ENCODE results near the gene USP53.

DNA sequence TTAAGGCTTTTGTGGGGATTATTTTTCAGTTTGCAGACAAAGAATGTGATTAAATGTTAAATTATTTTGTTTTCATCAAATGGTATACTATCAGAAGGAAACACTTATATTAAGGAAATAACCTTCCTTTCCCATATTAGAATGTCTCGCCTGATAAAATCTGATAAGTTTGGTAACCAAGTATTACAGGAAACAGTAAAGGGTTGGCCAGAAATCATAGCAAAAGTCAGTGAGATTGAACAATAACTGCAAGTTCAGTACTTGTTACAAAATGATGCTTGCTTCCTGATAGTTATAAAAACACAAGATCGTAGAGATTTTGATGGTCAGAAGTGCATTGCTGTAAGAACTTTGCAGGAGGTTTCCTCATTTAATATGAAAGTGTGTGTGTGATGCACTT lies 68.9 kb downstream of the USP53 start:
- TF ChIP-seq, protein P1, sequence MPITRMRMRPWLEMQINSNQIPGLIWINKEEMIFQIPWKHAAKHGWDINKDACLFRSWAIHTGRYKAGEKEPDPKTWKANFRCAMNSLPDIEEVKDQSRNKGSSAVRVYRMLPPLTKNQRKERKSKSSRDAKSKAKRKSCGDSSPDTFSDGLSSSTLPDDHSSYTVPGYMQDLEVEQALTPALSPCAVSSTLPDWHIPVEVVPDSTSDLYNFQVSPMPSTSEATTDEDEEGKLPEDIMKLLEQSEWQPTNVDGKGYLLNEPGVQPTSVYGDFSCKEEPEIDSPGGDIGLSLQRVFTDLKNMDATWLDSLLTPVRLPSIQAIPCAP (CRISPR knock-in tag; IDR thresholded peaks at IDR 0.05) = no peak
- TF ChIP-seq GABPB1 (CRISPR knock-in tag; IDR thresholded peaks at IDR 0.05) (no peak), TCF7 (CRISPR knock-in tag; IDR thresholded peaks at IDR 0.05; ENCODE audit: low read depth) (no peak)
- TF ChIP-seq, protein P2, sequence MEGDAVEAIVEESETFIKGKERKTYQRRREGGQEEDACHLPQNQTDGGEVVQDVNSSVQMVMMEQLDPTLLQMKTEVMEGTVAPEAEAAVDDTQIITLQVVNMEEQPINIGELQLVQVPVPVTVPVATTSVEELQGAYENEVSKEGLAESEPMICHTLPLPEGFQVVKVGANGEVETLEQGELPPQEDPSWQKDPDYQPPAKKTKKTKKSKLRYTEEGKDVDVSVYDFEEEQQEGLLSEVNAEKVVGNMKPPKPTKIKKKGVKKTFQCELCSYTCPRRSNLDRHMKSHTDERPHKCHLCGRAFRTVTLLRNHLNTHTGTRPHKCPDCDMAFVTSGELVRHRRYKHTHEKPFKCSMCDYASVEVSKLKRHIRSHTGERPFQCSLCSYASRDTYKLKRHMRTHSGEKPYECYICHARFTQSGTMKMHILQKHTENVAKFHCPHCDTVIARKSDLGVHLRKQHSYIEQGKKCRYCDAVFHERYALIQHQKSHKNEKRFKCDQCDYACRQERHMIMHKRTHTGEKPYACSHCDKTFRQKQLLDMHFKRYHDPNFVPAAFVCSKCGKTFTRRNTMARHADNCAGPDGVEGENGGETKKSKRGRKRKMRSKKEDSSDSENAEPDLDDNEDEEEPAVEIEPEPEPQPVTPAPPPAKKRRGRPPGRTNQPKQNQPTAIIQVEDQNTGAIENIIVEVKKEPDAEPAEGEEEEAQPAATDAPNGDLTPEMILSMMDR (IDR thresholded peaks at IDR 0.05) = no peak
